Activated T-helper 17 cell treated with anti-CD3 and anti-CD28 coated beads, Interleukin-2, amount 50 U/mL, for 72 hours (primary cell): Measurements from ENCODE around the gene SLC8A2. TPM values are rescaled to one million over a fixed set of nuclear protein-coding genes. Genes with fewer than 3 reads are reported as not detected.

Source experiments
- ATAC-seq: fragments of 150-1000 bp; cut with Tn5 transposase; replicated peaks from 2 replicates; pipeline ENCODE4 v1.10.0; 2021; ENCODE audit warnings: mild to moderate bottlenecking, moderate library complexity
- H3K27ac Mint-ChIP-seq: one replicate; pipeline ENCODE4 v1.8.0; 2022; ENCODE audit warnings: mixed read lengths
- H3K27me3 Mint-ChIP-seq: one replicate; pipeline ENCODE4 v1.8.0; 2022; ENCODE audit warnings: mixed read lengths
- H3K36me3 Mint-ChIP-seq: one replicate; pipeline ENCODE4 v1.8.0; 2022; ENCODE audit warnings: low read depth, mild to moderate bottlenecking, mixed read lengths
- H3K4me1 Mint-ChIP-seq: one replicate; pipeline ENCODE4 v1.8.0; 2022; ENCODE audit warnings: mixed read lengths
- H3K4me3 Mint-ChIP-seq: one replicate; pipeline ENCODE4 v1.8.0; 2022; ENCODE audit warnings: mild to moderate bottlenecking, mixed read lengths
- H3K9me3 Mint-ChIP-seq: one replicate; pipeline ENCODE4 v1.8.0; 2022; ENCODE audit warnings: mixed read lengths
- total RNA-seq, 2 donors: library from RNA; stranded (reverse); gene quantifications; one replicate each; pipeline ENCODE4 v1.2.3, GENCODE V29; 2022

The SLC8A2 gene
- total RNA-seq, 2 donors from 2014 or later: 0.06 to 0.50 TPM

- Mint-ChIP-seq H3K9me3 (no peaks in the 10 kb centered on the region), H3K27ac (no peak overlapping the region), H3K4me3 (peak overlapping the region; percentile 58), H3K4me1 (peaks cover 38% of the 10 kb centered on the region), H3K27me3 (peaks cover 62% of the 10 kb centered on the region), H3K36me3 (no peaks in the 10 kb centered on the region)
- peak; percentile 39 for ATAC-seq
These were observed 27.3 kb downstream of the SLC8A2 start for GRCh38 chr19:47444388-47444821.

- peaks cover 38% of the 10 kb centered on the region for H3K4me1 Mint-ChIP-seq
- ATAC-seq: no peak
These were observed 28.4 kb downstream of the SLC8A2 start for GRCh38 chr19:47443331-47443730.

DNA sequence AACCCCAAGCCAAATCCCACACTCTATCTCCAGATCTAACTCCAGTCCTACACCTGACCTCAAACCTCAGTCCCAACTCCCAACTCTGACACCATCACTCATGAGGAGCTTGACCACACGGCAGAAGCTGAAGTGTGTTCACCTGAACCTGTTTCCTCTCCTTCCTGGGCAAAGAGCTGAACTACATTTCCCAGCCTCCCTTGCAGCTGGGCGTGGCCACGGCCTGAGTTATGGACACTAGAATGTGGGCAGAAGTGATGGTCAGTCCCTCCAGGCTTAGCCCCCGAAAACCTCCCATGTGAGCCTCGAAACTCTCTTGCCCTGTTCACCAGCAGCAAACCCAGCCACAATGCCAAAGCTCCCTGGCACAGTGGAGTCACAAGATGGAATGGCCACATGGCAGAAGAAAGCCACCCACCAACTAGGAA is 32.9 kb downstream of the SLC8A2 start:
- no peak for ATAC-seq
- peaks cover 54% of the 10 kb centered on the region for H3K27me3 Mint-ChIP-seq
- H3K4me1 Mint-ChIP-seq: peaks cover 17% of the 10 kb centered on the region
- H3K4me3 Mint-ChIP-seq: no peak overlapping the region
- no peaks in the 10 kb centered on the region for H3K36me3 Mint-ChIP-seq
- H3K27ac Mint-ChIP-seq: peak overlapping the region; percentile 1
- H3K9me3 Mint-ChIP-seq: no peaks in the 10 kb centered on the region

More at GRCh38 chr19:47443331-47443730, 28.4 kb downstream of the SLC8A2 start:
- H3K4me3 Mint-ChIP-seq: peak overlapping the region; percentile 58
- H3K36me3 Mint-ChIP-seq: no peaks in the 10 kb centered on the region
- H3K27ac Mint-ChIP-seq: no peak overlapping the region
- H3K9me3 Mint-ChIP-seq: no peaks in the 10 kb centered on the region
- peaks cover 60% of the 10 kb centered on the region for H3K27me3 Mint-ChIP-seq

DNA sequence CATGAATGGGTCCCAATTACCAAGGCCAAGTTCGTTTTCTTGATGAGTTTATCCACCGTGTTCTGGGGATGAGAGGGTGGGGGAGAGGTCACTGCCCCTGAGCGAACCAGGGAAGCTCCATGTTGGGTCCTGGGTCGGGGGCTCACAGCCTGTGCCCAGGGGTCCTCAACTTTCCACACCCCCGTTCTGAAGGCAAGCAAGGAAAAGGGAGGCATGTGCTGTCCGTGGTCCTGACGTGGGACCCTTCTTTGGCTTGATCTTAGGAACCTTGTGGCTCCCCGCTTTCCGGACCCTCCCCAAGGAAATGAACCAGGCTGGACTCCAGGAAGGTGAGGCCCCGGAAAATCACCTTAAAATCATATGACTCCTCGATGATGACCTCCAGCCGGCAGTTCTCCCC is 34.2 kb downstream of the SLC8A2 start:
- ATAC-seq: no peak
- peaks cover 44% of the 10 kb centered on the region for H3K27me3 Mint-ChIP-seq
- peaks cover 9% of the 10 kb centered on the region for H3K4me1 Mint-ChIP-seq
- H3K36me3 Mint-ChIP-seq: no peaks in the 10 kb centered on the region
- H3K4me3 Mint-ChIP-seq: no peak overlapping the region
- no peaks in the 10 kb centered on the region for H3K9me3 Mint-ChIP-seq
- peak overlapping the region; percentile 18 for H3K27ac Mint-ChIP-seq

- Mint-ChIP-seq H3K36me3 (no peaks in the 10 kb centered on the region), H3K4me3 (peak overlapping the region; percentile 11), H3K27ac (peak overlapping the region; percentile 18), H3K9me3 (no peaks in the 10 kb centered on the region), H3K27me3 (peaks cover 44% of the 10 kb centered on the region), H3K4me1 (peaks cover 9% of the 10 kb centered on the region)
- ATAC-seq: peak; percentile 95
These were observed 34.8 kb downstream of the SLC8A2 start for GRCh38 chr19:47436712-47437401.

GRCh38 chr19:47435883-47436417 is 35.7 kb downstream of the SLC8A2 start:
- Mint-ChIP-seq H3K4me1 (peaks cover 9% of the 10 kb centered on the region), H3K36me3 (no peaks in the 10 kb centered on the region), H3K4me3 (peak overlapping the region; percentile 53)

DNA sequence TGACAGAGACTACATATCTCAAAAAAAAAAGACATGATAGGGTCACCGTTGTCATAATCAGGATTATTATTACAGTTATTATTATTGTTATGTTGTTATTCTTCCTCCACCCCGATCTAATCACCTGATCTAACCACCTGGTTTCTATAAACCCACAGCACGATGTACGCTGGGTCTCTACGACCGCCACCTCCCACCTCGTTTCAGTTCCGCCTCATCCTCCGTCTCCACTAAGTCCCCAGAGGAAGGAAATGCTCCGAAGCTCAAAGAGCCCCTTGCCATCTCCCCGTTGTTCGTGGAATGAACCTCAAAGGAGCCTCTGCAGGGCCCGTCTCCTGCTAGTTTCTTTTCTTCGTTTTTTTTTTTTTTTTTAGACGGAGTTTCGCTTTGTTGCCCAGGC is 36.5 kb downstream of the SLC8A2 start:
- H3K27ac Mint-ChIP-seq: no peak overlapping the region
- ATAC-seq: peak; percentile 33
- peaks cover 9% of the 10 kb centered on the region for H3K4me1 Mint-ChIP-seq
- peaks cover 41% of the 10 kb centered on the region for H3K27me3 Mint-ChIP-seq
- H3K9me3 Mint-ChIP-seq: no peaks in the 10 kb centered on the region
- H3K4me3 Mint-ChIP-seq: peak overlapping the region; percentile 53
- no peaks in the 10 kb centered on the region for H3K36me3 Mint-ChIP-seq

More at GRCh38 chr19:47435883-47436417, 35.7 kb downstream of the SLC8A2 start:
- no peak for ATAC-seq
- Mint-ChIP-seq H3K27me3 (peaks cover 42% of the 10 kb centered on the region), H3K9me3 (no peaks in the 10 kb centered on the region), H3K27ac (no peak overlapping the region)

- ATAC-seq: no peak
These were observed 37.6 kb downstream of the SLC8A2 start for GRCh38 chr19:47434088-47434487.

GRCh38 chr19:47433121-47433520 is 38.6 kb downstream of the SLC8A2 start:
- Mint-ChIP-seq H3K9me3 (no peaks in the 10 kb centered on the region), H3K27me3 (peaks cover 32% of the 10 kb centered on the region), H3K4me1 (peaks cover 9% of the 10 kb centered on the region), H3K27ac (no peak overlapping the region), H3K4me3 (no peak overlapping the region), H3K36me3 (no peaks in the 10 kb centered on the region)
- no peak for ATAC-seq

More at GRCh38 chr19:47434088-47434487, 37.6 kb downstream of the SLC8A2 start:
- Mint-ChIP-seq H3K27me3 (peaks cover 37% of the 10 kb centered on the region), H3K36me3 (no peaks in the 10 kb centered on the region), H3K9me3 (no peaks in the 10 kb centered on the region), H3K27ac (no peak overlapping the region), H3K4me1 (peaks cover 9% of the 10 kb centered on the region), H3K4me3 (no peak overlapping the region)

DNA sequence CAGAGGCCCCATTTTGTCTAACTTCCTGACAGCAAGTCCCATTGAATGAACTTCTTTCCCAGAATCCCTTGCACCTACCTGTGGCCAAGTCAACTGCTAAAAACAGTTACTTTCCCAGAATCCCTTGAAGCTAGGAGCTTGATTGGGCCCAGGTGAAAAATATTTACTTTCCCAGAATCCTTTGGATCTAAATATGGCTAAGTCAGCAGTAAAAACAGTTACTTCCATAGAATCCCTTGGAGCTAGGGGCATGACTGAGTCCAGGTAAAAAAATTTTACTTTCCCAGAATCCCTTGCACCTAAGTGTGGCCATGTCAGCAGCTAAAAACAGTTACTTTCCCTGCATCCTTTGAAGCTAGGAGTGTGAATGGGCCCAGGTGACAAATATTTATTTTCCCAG is 39.2 kb downstream of the SLC8A2 start:
- no peaks in the 10 kb centered on the region for H3K9me3 Mint-ChIP-seq
- peaks cover 9% of the 10 kb centered on the region for H3K4me1 Mint-ChIP-seq
- ATAC-seq: no peak
- H3K4me3 Mint-ChIP-seq: no peak overlapping the region
- no peaks in the 10 kb centered on the region for H3K36me3 Mint-ChIP-seq
- H3K27me3 Mint-ChIP-seq: peaks cover 28% of the 10 kb centered on the region
- H3K27ac Mint-ChIP-seq: no peak overlapping the region

DNA sequence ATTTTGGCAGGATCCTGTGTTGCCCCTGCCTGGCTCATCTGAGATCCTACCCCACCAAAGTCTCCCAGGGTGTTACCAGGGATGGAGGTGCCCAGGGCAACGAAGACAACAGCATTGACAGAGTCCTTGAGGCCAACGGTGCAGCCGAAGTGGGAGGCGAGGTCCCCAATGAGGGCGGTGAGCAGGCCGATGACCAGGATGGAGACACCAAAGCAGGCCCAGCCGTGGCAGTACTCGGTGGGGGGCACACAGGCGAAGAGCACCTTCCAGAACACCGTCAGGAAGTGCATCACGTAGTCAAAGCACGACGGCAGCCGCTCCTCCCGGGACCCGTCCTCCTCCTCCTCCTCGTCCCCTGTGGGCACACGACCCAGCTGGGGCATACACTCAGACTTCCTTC is 39.6 kb downstream of the SLC8A2 start:
- H3K36me3 Mint-ChIP-seq: no peaks in the 10 kb centered on the region
- H3K27ac Mint-ChIP-seq: no peak overlapping the region
- no peak for ATAC-seq
- H3K4me3 Mint-ChIP-seq: peak overlapping the region; percentile 23
- peaks cover 25% of the 10 kb centered on the region for H3K27me3 Mint-ChIP-seq
- H3K4me1 Mint-ChIP-seq: peaks cover 6% of the 10 kb centered on the region
- H3K9me3 Mint-ChIP-seq: no peaks in the 10 kb centered on the region

GRCh38 chr19:47430041-47430802 is 41.5 kb downstream of the SLC8A2 start:
- Mint-ChIP-seq H3K9me3 (no peaks in the 10 kb centered on the region), H3K36me3 (no peaks in the 10 kb centered on the region), H3K4me3 (peak overlapping the region; percentile 69), H3K27me3 (peaks cover 15% of the 10 kb centered on the region), H3K4me1 (no peaks in the 10 kb centered on the region), H3K27ac (no peak overlapping the region)
- ATAC-seq: peak; percentile 64

GRCh38 chr19:47429140-47429793 is 42.4 kb downstream of the SLC8A2 start:
- peaks cover 18% of the 10 kb centered on the region for H3K27me3 Mint-ChIP-seq
- no peaks in the 10 kb centered on the region for H3K4me1 Mint-ChIP-seq
- no peak overlapping the region for H3K27ac Mint-ChIP-seq
- ATAC-seq: no peak
- peak overlapping the region; percentile 69 for H3K4me3 Mint-ChIP-seq
- H3K36me3 Mint-ChIP-seq: no peaks in the 10 kb centered on the region
- H3K9me3 Mint-ChIP-seq: no peaks in the 10 kb centered on the region

GRCh38 chr19:47428177-47428894 is 43.4 kb downstream of the SLC8A2 start:
- ATAC-seq: peak; percentile 80
- no peaks in the 10 kb centered on the region for H3K36me3 Mint-ChIP-seq
- peaks cover 22% of the 10 kb centered on the region for H3K27me3 Mint-ChIP-seq
- no peak overlapping the region for H3K4me3 Mint-ChIP-seq
- no peak overlapping the region for H3K27ac Mint-ChIP-seq
- H3K9me3 Mint-ChIP-seq: no peaks in the 10 kb centered on the region
- no peaks in the 10 kb centered on the region for H3K4me1 Mint-ChIP-seq
